GM10266 (cell line): ENCODE data around the gene SLC6A3.
A peak's percentile ranks its signal among the peaks of the same experiment; 100 is the strongest.

ENCODE experiments used
- DNase-seq: peaks from one replicate; pipeline ENCODE4 v3.0.0; 2012; ENCODE audit errors: extremely low spot score
- CTCF ChIP-seq: IDR thresholded peaks from 2 replicates; pipeline ENCODE4 v1.5.1; 2012; ENCODE audit warnings: mild to moderate bottlenecking, low read depth; ENCODE audit not compliant: control insufficient read depth, insufficient read depth; ENCODE audit errors: missing control alignments

The SLC6A3 gene

GRCh38 chr5:1356873-1357787 lies 88.1 kb downstream of the SLC6A3 start:
- no peak for DNase-seq
- no peak for TF ChIP-seq CTCF

- TF ChIP-seq CTCF, result no peak
- no peak for DNase-seq
Measured at GRCh38 chr5:1354576-1354975, 90.7 kb downstream of the SLC6A3 start.

GRCh38 chr5:1352231-1353219 lies 92.7 kb downstream of the SLC6A3 start:
- DNase-seq, result no peak
- TF ChIP-seq CTCF, result no peak

GRCh38 chr5:1351156-1351555 lies 94.1 kb downstream of the SLC6A3 start:
- no peak for DNase-seq
- no peak for TF ChIP-seq CTCF

- peak; percentile 13 for TF ChIP-seq CTCF
- no peak for DNase-seq
Measured at GRCh38 chr5:1349246-1349645, 96.0 kb downstream of the SLC6A3 start.

GRCh38 chr5:1348986-1349245 lies 96.3 kb downstream of the SLC6A3 start:
- no peak for DNase-seq

More at GRCh38 chr5:1348986-1349245, 96.3 kb downstream of the SLC6A3 start:
- no peak for TF ChIP-seq CTCF
